ENCODE measurements around the gene FAM219B.
"Not testable (repeated sequence)": the region's sequence is repeated elsewhere in the genome, so short reads cannot be mapped to it uniquely, and the experiment has no call there.

FAM219B gene

GRCh38 chr15:74906450-74907162 lies at the start of gene FAM219B:
TSS of gene FAM219B (minus strand) at chr15:74906851. CDS start at chr15:74906800, 51 bp downstream.
- peak; percentile 90 for DNase-seq (ENCODE audit: low spot score)

- peak; percentile 88 for DNase-seq (ENCODE audit: low spot score)
These were observed 49.4 kb upstream of the FAM219B start for GRCh38 chr15:74955796-74956647.

GRCh38 chr15:74955017-74955416 lies 48.4 kb upstream of the FAM219B start:
- peak; percentile 42 for DNase-seq (ENCODE audit: low spot score)

GRCh38 chr15:74954515-74954914 lies 47.9 kb upstream of the FAM219B start:
- DNase-seq (ENCODE audit: low spot score), result peak; percentile 81

GRCh38 chr15:74951006-74951405 lies 44.4 kb upstream of the FAM219B start:
- DNase-seq (ENCODE audit: low spot score), result no peak

GRCh38 chr15:74950078-74950908 lies 43.6 kb upstream of the FAM219B start:
- peak; percentile 67 for DNase-seq (ENCODE audit: low spot score)

GRCh38 chr15:74937590-74938371 lies 31.1 kb upstream of the FAM219B start, which contains the start of gene COX5A:
TSS of gene COX5A (minus strand) at chr15:74938073. CDS start at chr15:74938014, 59 bp downstream.
- peak; percentile 95 for DNase-seq (ENCODE audit: low spot score)

- DNase-seq (ENCODE audit: low spot score), result peak; percentile 55
These were observed 30.6 kb upstream of the FAM219B start for GRCh38 chr15:74937272-74937589.

GRCh38 chr15:74935193-74935592 lies 28.5 kb upstream of the FAM219B start:
- DNase-seq (ENCODE audit: low spot score), result not testable (repeated sequence)

GRCh38 chr15:74933573-74933972 lies 26.9 kb upstream of the FAM219B start:
- DNase-seq (ENCODE audit: low spot score), result no peak

GRCh38 chr15:74928771-74929198 lies 22.1 kb upstream of the FAM219B start:
- no peak for DNase-seq (ENCODE audit: low spot score)

GRCh38 chr15:74924525-74924924 lies 17.9 kb upstream of the FAM219B start:
- no peak for DNase-seq (ENCODE audit: low spot score)

GRCh38 chr15:74920456-74920855 lies 13.8 kb upstream of the FAM219B start:
- DNase-seq (ENCODE audit: low spot score), result no peak

GRCh38 chr15:74917676-74918075 lies 11.0 kb upstream of the FAM219B start:
- DNase-seq (ENCODE audit: low spot score), result no peak

- DNase-seq (ENCODE audit: low spot score), result not testable (repeated sequence)
These were observed 7.1 kb upstream of the FAM219B start for GRCh38 chr15:74913799-74914198.

GRCh38 chr15:74913041-74913440 lies 6.4 kb upstream of the FAM219B start:
- no peak for DNase-seq (ENCODE audit: low spot score)

GRCh38 chr15:74908635-74909034 lies 2.0 kb upstream of the FAM219B start:
- no peak for DNase-seq (ENCODE audit: low spot score)

- DNase-seq (ENCODE audit: low spot score), result peak; percentile 30
These were observed 666 bp upstream of the FAM219B start for GRCh38 chr15:74907163-74907870.

GRCh38 chr15:74906067-74906449 lies 593 bp downstream of the FAM219B start:
- DNase-seq (ENCODE audit: low spot score), result peak; percentile 32

- no peak for DNase-seq (ENCODE audit: low spot score)
These were observed 2.4 kb downstream of the FAM219B start for GRCh38 chr15:74904190-74904805.
